Measurements from ENCODE around the gene WDR62. TPM values are rescaled to one million over a fixed set of nuclear protein-coding genes. Genes with fewer than 3 reads are reported as not detected.
"Not testable (repeated sequence)": the region's sequence is repeated elsewhere in the genome, so short reads cannot be mapped to it uniquely, and the experiment has no call there.

The WDR62 gene
- total and polyA plus RNA-seq, 4 experiments from 2014 or later = 0.08 to 1.7 (median 1.3) TPM; not detected in 1

DNA sequence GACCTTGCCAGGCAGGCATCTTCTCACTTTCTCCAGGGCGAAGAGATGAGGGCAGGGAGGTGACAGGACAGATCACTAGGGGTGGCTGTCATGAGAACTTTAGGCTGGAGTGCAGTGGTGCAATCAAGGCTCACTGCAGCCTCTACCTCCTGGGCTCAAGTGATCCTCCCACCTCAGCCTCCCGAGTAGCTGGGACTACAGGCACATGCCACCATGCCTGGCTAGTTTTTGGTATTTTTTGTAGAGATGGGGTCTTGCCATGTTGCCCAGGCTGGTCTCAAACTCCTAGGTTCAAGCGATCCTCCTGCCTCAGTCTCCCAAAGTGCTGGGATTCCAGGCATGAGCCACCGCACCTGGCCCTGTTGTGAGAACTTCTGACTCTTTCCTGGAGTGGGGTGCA lies 80.2 kb downstream of the WDR62 start:
- H3K27ac Mint-ChIP-seq; H3K27ac ChIP-seq (ENCODE audit: low read depth, low read length); DNase-seq; CTCF ChIA-PET (ENCODE audit: partially characterized antibody); H3K36me3 Mint-ChIP-seq; intact Hi-C loops (cut with micrococcal nuclease); H3K9me3 ChIP-seq (ENCODE audit: control insufficient read depth in 1 of 2, low read length in 2 of 2); H3K36me3 ChIP-seq (ENCODE audit: insufficient read depth, low read length); H3K4me3 Mint-ChIP-seq; H3K27me3 ChIP-seq (ENCODE audit: insufficient read depth, low read length); H3K9me3 Mint-ChIP-seq; H3K27me3 Mint-ChIP-seq; H3K4me3 ChIP-seq (ENCODE audit: low read length in 2 of 2): not testable (repeated sequence)
- peaks cover 11 to 42% (median 25%) of the 10 kb centered on the region in 4 donors for H3K4me1 Mint-ChIP-seq
- H3K4me1 ChIP-seq (ENCODE audit: insufficient read depth, low read length) = peaks cover 29% of the 10 kb centered on the region
- POLR2A ChIA-PET (ENCODE audit: partially characterized antibody) = interaction anchor here (1.1 kb wide), 1 partner anchor 20 kb away, joined by 5 read pairs; the partner anchor contains the start of genes POLR2I and TBCB

DNA sequence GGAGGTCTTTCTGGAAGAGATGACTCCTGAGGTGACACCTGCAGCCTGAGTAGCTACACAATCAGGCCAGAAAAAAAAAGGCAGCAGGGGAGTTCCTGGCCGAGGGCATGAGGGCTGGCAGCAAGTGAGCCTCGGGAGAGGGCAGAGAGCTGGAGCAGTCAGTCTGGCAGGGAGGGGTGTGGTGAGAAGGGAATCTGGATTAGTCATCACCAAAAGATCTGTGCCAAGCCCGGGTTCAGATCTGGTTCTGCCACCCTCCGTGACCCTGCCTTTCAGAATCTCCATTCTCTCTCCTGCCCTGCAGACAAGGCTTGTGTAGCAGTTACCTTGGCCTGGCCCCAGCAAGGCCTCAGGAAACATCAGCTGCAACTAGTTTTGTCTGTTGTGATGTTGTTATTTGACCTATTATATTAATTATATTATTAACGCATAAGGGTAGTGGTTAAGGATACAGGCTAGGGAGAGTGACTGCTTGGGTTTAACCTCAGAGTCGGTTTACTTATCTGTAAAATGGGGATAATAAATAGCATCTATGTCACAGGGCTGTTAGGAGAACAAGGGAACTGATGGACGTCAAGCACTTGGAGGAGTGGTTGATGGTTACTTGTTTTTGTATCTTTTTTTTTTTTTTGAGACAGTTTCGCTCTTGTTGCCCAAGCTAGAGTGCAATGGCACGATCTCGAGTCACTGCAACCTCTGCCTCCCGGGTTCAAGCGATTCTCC lies 82.4 kb downstream of the WDR62 start:
- Histone ChIP-seq H3K36me3 (ENCODE audit: insufficient read depth, low read length) (peaks cover 4% of the 10 kb centered on the region), H3K9me3 (ENCODE audit: control insufficient read depth in 1 of 2, low read length in 2 of 2) (no peaks in the 10 kb centered on the region), H3K27ac (ENCODE audit: low read depth, low read length) (no peak overlapping the region), H3K27me3 (ENCODE audit: insufficient read depth, low read length) (no peaks in the 10 kb centered on the region), H3K4me3 (ENCODE audit: low read length in 2 of 2) (no peak overlapping the region), H3K4me1 (ENCODE audit: insufficient read depth, low read length) (peaks cover 23% of the 10 kb centered on the region)
- no peaks in the 10 kb centered on the region for H3K27me3 Mint-ChIP-seq
- peaks cover 0 to 3% (median 0%) of the 10 kb centered on the region in 8 donors for H3K9me3 Mint-ChIP-seq
- H3K4me1 Mint-ChIP-seq = peaks cover 19 to 37% (median 29%) of the 10 kb centered on the region in 4 donors
- peak overlapping the region in 4 of 8 donors; percentile 26 to 71 (median 47) for H3K4me3 Mint-ChIP-seq
- intact Hi-C loops (cut with micrococcal nuclease) = no loop called here
- H3K27ac Mint-ChIP-seq = peak overlapping the region in 6 of 7 donors; percentile 62 to 84 (median 80)
- ChIA-PET POLR2A (ENCODE audit: partially characterized antibody) (interaction anchor here (5.7 kb wide), 1 partner anchor 9 kb away, joined by 61 read pairs; no protein-coding TSS in a partner anchor), CTCF (ENCODE audit: partially characterized antibody) (interaction anchor here (1.5 to 6.1 kb wide), 2 partner anchors 9 to 33 kb away, joined by 4 to 50 read pairs; no protein-coding TSS in a partner anchor)
- DNase-seq = peak in 1 of 5 donors; percentile 35
- peaks cover 6 to 15% of the 10 kb centered on the region in 2 donors for H3K36me3 Mint-ChIP-seq

DNA sequence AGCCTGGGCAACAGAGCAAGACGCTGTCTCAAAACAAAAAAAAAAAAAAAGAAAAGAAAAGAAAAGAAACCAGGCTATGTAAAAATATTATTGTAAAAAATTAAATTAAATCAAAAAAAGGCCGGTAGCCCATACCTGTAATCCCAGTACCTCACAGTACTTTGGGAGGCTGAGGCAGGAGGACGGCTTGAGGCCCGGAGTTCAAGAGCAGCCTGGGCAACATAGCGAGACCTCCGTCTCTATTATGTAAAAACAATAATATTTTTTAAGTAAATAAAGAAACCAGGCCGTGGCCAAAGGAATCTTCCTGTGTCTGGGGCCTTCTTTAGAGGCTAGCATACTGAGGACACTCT lies 84.4 kb downstream of the WDR62 start:
- Histone ChIP-seq H3K4me3 (ENCODE audit: low read length in 2 of 2) (peak overlapping the region; percentile 74 to 84), H3K27ac (ENCODE audit: low read depth, low read length) (peak overlapping the region; percentile 88), H3K4me1 (ENCODE audit: insufficient read depth, low read length) (peaks cover 15% of the 10 kb centered on the region), H3K9me3 (ENCODE audit: control insufficient read depth in 1 of 2, low read length in 2 of 2) (no peaks in the 10 kb centered on the region), H3K36me3 (ENCODE audit: insufficient read depth, low read length) (peaks cover 15% of the 10 kb centered on the region), H3K27me3 (ENCODE audit: insufficient read depth, low read length) (no peaks in the 10 kb centered on the region)
- Mint-ChIP-seq H3K4me1 (peaks cover 12 to 31% (median 23%) of the 10 kb centered on the region in 4 donors), H3K36me3 (peaks cover 13 to 25% of the 10 kb centered on the region in 2 donors), H3K27me3 (no peaks in the 10 kb centered on the region), H3K9me3 (peaks cover 0 to 3% (median 0%) of the 10 kb centered on the region in 8 donors), H3K27ac (peak overlapping the region; percentile 70 to 97 (median 95)), H3K4me3 (peak overlapping the region; percentile 92 to 97 (median 96))
- DNase-seq = no peak
- ChIA-PET CTCF (ENCODE audit: partially characterized antibody) (interaction anchor here (0.5 to 6.1 kb wide), 2 partner anchors 11 to 1695 kb away, joined by 4 to 50 read pairs; no protein-coding TSS in a partner anchor), POLR2A (ENCODE audit: partially characterized antibody) (interaction anchor here (0.7 to 5.7 kb wide), 9 partner anchors 8 to 186 kb away, joined by 3 to 61 read pairs (median 9); partner anchors contain the start of genes POLR2I, TBCB, THAP8 and ZNF146)
- intact Hi-C loops (cut with micrococcal nuclease) = loop anchor here (1.0 kb wide), 2 partner anchors 24 to 31 kb away; partner anchors contain the start of gene TBCB

DNA sequence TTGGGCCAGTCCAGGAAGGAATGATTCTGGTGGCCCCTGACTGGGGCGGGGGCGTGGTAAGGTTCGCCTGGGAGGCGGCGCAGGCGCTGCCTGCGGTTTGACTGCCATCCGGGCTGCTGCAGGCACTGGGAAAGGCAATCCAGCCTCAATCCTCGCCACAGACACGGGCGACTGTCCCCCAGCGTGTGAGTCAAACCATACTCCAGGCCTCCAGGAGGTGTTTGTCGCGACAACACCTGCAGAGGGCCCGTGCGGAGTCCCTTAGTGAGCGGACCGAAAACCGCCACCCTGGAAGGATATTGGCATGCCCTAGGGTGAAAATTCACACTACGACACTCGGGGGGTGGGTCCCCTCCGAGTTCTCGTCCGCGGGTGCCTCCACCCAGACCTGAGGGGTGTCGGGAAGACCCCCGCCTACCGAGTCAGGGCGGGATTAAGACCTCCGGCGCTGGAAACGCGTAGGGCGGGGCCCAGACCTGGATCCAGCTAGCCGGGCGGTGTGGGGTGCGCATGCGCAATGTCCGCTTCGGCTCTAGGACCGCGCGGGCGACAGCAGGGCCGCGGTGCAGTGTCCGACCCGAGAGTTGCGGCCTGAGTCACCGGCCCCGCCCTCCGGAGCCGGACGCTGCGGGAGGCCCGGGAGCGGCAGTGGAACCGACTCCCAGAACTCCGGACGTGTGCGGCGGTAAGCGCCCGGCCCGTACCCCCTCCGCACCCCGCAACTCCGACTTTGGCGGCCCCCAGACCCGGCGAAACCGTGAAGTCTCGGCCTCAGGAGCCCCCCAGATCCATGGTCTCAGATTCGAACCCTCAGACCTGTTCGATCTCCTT lies 85.0 kb downstream of the WDR62 start, which contains the start of gene CAPNS1:
Gene CAPNS1 (plus strand): TSS at position 594 of the 831 bp plus-strand sequence. CDS start 946 bp downstream, outside the sequence.
- Mint-ChIP-seq H3K4me1 (peaks cover 12 to 31% (median 23%) of the 10 kb centered on the region in 4 donors), H3K9me3 (peaks cover 0 to 3% (median 0%) of the 10 kb centered on the region in 8 donors), H3K27me3 (no peaks in the 10 kb centered on the region), H3K36me3 (peaks cover 16 to 28% of the 10 kb centered on the region in 2 donors), H3K4me3 (peak within 1 kb of the TSS; percentile 92 to 97 (median 96)), H3K27ac (peak within 1 kb of the TSS; percentile 70 to 97 (median 95))
- CTCF ChIA-PET (ENCODE audit: partially characterized antibody) = interaction anchor here (0.5 to 6.1 kb wide), 3 partner anchors 11 to 1696 kb away, joined by 3 to 50 read pairs (median 4); no protein-coding TSS in a partner anchor
- intact Hi-C loops (cut with micrococcal nuclease) = loop anchor here (1.0 kb wide), 3 partner anchors 24 to 75 kb away; partner anchors contain the start of genes TBCB and ZNF565
- peak within 1 kb of the TSS; percentile 74 to 84 for H3K4me3 ChIP-seq (ENCODE audit: low read length in 2 of 2)
- peak; percentile 87 to 90 (median 88) for DNase-seq
- H3K36me3 ChIP-seq (ENCODE audit: insufficient read depth, low read length) = peaks cover 18% of the 10 kb centered on the region
- H3K4me1 ChIP-seq (ENCODE audit: insufficient read depth, low read length) = peaks cover 15% of the 10 kb centered on the region
- no peaks in the 10 kb centered on the region for H3K27me3 ChIP-seq (ENCODE audit: insufficient read depth, low read length)
- POLR2A ChIA-PET (ENCODE audit: partially characterized antibody) = interaction anchor here (0.7 to 5.7 kb wide), 10 partner anchors 9 to 187 kb away, joined by 3 to 61 read pairs (median 8); partner anchors contain the start of genes POLR2I, TBCB, THAP8 and ZNF146
- no peaks in the 10 kb centered on the region for H3K9me3 ChIP-seq (ENCODE audit: control insufficient read depth in 1 of 2, low read length in 2 of 2)
- H3K27ac ChIP-seq (ENCODE audit: low read depth, low read length) = peak within 1 kb of the TSS; percentile 88

DNA sequence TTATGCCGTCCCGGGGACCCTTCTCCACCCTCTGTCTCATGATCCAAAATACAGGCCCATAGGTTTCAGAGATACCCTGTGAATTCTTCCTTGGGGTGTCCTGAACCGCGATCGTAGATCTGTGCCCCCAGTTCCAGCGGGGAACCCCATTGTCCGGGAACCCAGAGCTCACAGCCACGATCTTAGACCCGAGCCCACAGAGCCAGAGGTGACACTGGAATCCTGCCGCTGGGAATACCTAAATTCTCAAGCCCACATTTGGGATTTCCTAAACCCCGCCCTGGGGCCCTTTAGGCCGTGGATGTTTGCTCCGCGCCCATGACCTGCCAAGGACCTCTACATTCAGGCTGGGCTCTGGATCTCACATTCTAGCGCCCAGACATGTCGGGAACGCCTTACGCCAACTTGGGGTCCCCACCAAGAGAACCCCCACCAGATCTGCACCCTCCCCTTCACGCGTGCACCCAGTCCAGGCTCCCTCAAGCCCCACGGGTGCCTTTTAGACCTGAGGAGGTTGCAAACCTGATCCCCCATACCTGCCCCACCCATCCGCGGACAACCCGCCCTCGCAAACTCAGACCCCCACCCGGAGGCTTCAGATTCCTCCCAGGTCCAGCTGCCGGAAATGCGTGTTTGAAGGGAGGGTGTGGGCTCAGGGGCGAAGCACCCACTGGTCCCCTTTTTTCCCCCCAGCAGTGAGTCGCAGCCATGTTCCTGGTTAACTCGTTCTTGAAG lies 85.8 kb downstream of the WDR62 start:
- peaks cover 12 to 31% (median 23%) of the 10 kb centered on the region in 4 donors for H3K4me1 Mint-ChIP-seq
- peak overlapping the region; percentile 92 to 97 (median 96) for H3K4me3 Mint-ChIP-seq
- H3K27me3 Mint-ChIP-seq = no peaks in the 10 kb centered on the region
- peaks cover 15% of the 10 kb centered on the region for H3K4me1 ChIP-seq (ENCODE audit: insufficient read depth, low read length)
- H3K36me3 ChIP-seq (ENCODE audit: insufficient read depth, low read length) = peaks cover 24% of the 10 kb centered on the region
- H3K9me3 ChIP-seq (ENCODE audit: control insufficient read depth in 1 of 2, low read length in 2 of 2) = no peaks in the 10 kb centered on the region
- H3K9me3 Mint-ChIP-seq = peaks cover 0 to 3% (median 0%) of the 10 kb centered on the region in 8 donors
- POLR2A ChIA-PET (ENCODE audit: partially characterized antibody) = interaction anchor here (1.0 to 5.7 kb wide), 10 partner anchors 9 to 187 kb away, joined by 3 to 61 read pairs (median 8); partner anchors contain the start of genes POLR2I, TBCB, THAP8 and ZNF146
- H3K27me3 ChIP-seq (ENCODE audit: insufficient read depth, low read length) = no peaks in the 10 kb centered on the region
- peak overlapping the region; percentile 70 to 97 (median 95) for H3K27ac Mint-ChIP-seq
- H3K4me3 ChIP-seq (ENCODE audit: low read length in 2 of 2) = peak overlapping the region; percentile 74 to 84
- H3K27ac ChIP-seq (ENCODE audit: low read depth, low read length) = peak overlapping the region; percentile 88
- peaks cover 18 to 34% of the 10 kb centered on the region in 2 donors for H3K36me3 Mint-ChIP-seq
- CTCF ChIA-PET (ENCODE audit: partially characterized antibody) = interaction anchor here (0.5 to 6.1 kb wide), 2 partner anchors 12 to 22 kb away, joined by 3 to 50 read pairs; no protein-coding TSS in a partner anchor
- intact Hi-C loops (cut with micrococcal nuclease) = loop anchor here (1.0 kb wide), 3 partner anchors 13 to 86 kb away; partner anchors contain the start of genes THAP8, WDR62 and ZNF565
- DNase-seq = peak in 3 of 5 donors; percentile 37 to 46 (median 39)

All from CD4-positive, alpha-beta memory T cell (primary cell).